ENCODE results near the gene KCNS3. TPM values are rescaled to one million over a fixed set of nuclear protein-coding genes. Genes with fewer than 3 reads are reported as not detected.

Gene KCNS3
- total and polyA plus RNA-seq, 9 donors: 4.0 to 11.1 (median 6.9) TPM

DNA sequence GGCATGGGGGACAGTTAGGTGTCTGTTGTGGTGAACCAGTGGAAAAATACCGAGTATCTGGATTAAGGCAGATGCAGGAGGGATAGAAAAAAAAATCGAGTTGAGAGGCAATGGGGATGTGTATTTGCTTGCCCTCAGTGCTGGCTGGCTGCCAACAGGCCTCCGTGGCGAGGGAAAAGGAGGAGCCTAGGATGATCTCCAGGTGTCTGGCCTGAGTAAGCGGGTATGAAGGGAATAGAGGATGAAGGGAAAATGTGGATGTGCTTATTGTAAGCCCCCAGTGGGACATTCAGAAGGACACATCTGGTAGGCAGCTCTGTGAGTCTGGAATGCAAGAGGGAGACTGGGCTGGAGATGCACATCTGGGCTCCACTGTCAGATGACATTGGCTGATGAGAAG lies 22.8 kb downstream of the KCNS3 start:
- Histone ChIP-seq H3K27me3 (ENCODE audit: control insufficient read depth, insufficient read depth, low read length) (no peaks in the 10 kb centered on the region), H3K9me3 (replicated peaks; ENCODE audit: control insufficient read depth, low read depth, low read length) (no peaks in the 10 kb centered on the region), H3K4me1 (ENCODE audit: control insufficient read depth, insufficient read depth, low read length) (peaks cover 4% of the 10 kb centered on the region), H3K4me3 (ENCODE audit: low read length) (no peak overlapping the region), H3K36me3 (ENCODE audit: control insufficient read depth, insufficient read depth, low read length) (no peaks in the 10 kb centered on the region), H3K27ac (ENCODE audit: low read length) (no peak overlapping the region)
- WGBS (ENCODE audit: insufficient coverage): 20% methylated on average over 5 of the region's 5 CpGs
- DNase-seq: peak; percentile 80

DNA sequence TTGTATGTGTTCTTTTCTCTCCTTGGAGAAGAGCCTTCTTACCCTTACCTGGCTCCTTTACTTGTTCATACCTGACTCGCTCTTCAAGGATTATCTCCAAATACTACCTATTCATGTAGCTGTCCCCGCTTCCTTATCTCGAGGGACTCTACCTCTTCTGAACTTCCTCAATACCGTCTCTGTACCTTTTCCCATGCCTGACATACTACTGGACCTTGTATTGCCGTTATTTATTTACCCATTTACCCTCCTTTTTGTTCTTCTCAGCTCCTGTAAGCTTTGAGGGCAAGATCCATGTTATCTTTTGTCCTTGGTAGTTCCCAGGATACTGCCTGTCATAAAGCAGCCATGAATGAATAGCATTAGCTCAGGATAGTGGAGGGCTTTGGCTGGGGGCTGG lies 32.5 kb downstream of the KCNS3 start:
- 93% methylated on average over 3 of the region's 5 CpGs for WGBS (ENCODE audit: insufficient coverage)
- no peak overlapping the region for H3K4me3 ChIP-seq (ENCODE audit: low read length)
- DNase-seq: no peak
- no peak overlapping the region for H3K27ac ChIP-seq (ENCODE audit: low read length)
- H3K4me1 ChIP-seq (ENCODE audit: control insufficient read depth, insufficient read depth, low read length): peaks cover 4% of the 10 kb centered on the region
- H3K36me3 ChIP-seq (ENCODE audit: control insufficient read depth, insufficient read depth, low read length): no peaks in the 10 kb centered on the region
- no peaks in the 10 kb centered on the region for H3K27me3 ChIP-seq (ENCODE audit: control insufficient read depth, insufficient read depth, low read length)
- H3K9me3 ChIP-seq (replicated peaks; ENCODE audit: control insufficient read depth, low read depth, low read length): no peaks in the 10 kb centered on the region

DNA sequence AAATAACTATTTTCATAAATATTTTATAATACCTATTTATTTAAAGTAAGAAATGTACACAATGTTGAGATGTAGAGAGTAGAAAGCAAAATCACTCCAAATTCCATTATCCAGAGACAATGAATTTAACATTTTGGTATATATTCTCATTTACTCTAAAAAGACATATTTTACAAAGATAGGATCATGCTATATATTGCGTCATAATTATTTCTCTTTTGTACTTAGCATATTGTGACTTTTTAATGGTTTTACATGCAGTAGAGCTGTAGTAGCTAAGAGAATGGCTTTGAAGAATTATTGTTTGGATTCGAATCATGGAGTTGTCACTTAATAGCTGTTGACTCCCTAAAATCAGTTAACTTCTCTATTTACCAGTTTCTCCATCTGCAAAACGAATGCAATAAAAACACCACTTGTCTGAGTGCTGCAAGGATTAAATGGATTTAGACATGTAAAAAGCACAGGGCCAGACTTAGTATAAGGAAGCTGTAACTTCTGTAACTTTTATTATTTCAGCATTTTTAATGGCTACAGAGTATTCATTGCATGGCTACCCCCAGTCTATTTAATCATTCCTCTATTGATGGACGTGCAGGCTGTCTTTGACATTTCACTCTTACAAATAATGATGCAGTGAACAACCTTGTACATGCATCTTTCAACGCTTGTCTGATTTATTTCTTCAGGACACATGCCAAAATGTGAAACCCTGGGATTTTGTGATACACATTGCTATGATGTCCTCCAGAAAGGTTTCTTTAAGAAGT lies 33.2 kb downstream of the KCNS3 start:
- no peaks in the 10 kb centered on the region for H3K27me3 ChIP-seq (ENCODE audit: control insufficient read depth, insufficient read depth, low read length)
- WGBS (ENCODE audit: insufficient coverage): no CpG with 5 or more reads among the region's 5 CpGs
- H3K9me3 ChIP-seq (replicated peaks; ENCODE audit: control insufficient read depth, low read depth, low read length): no peaks in the 10 kb centered on the region
- no peak for DNase-seq
- no peaks in the 10 kb centered on the region for H3K36me3 ChIP-seq (ENCODE audit: control insufficient read depth, insufficient read depth, low read length)
- H3K4me1 ChIP-seq (ENCODE audit: control insufficient read depth, insufficient read depth, low read length): peaks cover 9% of the 10 kb centered on the region
- H3K4me3 ChIP-seq (ENCODE audit: low read length): no peak overlapping the region
- H3K27ac ChIP-seq (ENCODE audit: low read length): no peak overlapping the region

DNA sequence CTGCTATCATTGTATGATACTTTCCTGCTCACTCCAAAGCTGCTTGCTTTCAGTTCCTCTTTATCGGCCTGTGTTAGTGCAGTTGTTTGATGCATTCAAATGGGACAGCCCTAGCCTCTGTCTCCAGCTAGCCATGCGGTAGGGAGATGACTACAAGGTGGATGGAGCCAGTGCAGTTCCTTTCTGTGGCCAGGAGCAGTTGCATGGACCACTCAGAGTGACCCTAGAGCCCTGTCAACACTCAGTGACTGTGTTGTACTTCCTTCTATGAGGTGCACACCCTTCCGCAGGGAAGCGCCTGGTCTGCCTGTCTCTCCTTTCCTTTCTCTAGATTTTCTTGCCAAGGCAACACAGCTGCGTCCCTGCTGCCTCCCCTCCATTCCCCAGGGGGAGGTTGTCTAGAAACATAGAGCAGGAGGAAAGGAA lies 33.8 kb downstream of the KCNS3 start:
- Histone ChIP-seq H3K4me3 (ENCODE audit: low read length) (no peak overlapping the region), H3K4me1 (ENCODE audit: control insufficient read depth, insufficient read depth, low read length) (peaks cover 9% of the 10 kb centered on the region), H3K27ac (ENCODE audit: low read length) (peak overlapping the region; percentile 24), H3K36me3 (ENCODE audit: control insufficient read depth, insufficient read depth, low read length) (no peaks in the 10 kb centered on the region), H3K9me3 (replicated peaks; ENCODE audit: control insufficient read depth, low read depth, low read length) (no peaks in the 10 kb centered on the region), H3K27me3 (ENCODE audit: control insufficient read depth, insufficient read depth, low read length) (no peaks in the 10 kb centered on the region)
- WGBS (ENCODE audit: insufficient coverage): 0% methylated on average over 1 of the region's 5 CpGs
- peak; percentile 64 for DNase-seq

DNA sequence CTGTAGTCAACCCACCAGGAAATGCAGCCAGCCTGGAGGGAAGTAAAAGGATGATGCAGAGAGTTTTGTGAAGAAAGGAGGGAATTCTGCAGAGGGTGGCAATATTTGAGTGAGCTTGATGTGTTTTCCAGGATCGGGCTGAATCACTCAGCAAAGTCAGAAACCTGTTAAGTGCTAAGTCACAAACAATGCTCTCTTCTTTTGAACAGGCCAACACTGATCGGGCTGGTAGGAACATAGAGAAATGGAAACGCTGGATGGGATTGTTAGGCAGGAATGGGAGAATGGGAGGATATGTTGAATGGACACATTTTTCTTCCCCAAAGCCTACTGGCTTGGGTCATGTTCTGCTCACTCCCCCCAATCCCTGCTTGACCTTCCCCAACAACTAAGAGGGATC lies 36.6 kb downstream of the KCNS3 start:
- H3K4me3 ChIP-seq (ENCODE audit: low read length): no peak overlapping the region
- no CpG with 5 or more reads among the region's 3 CpGs for WGBS (ENCODE audit: insufficient coverage)
- no peaks in the 10 kb centered on the region for H3K27me3 ChIP-seq (ENCODE audit: control insufficient read depth, insufficient read depth, low read length)
- no peak for DNase-seq
- H3K36me3 ChIP-seq (ENCODE audit: control insufficient read depth, insufficient read depth, low read length): no peaks in the 10 kb centered on the region
- no peak overlapping the region for H3K27ac ChIP-seq (ENCODE audit: low read length)
- peaks cover 12% of the 10 kb centered on the region for H3K4me1 ChIP-seq (ENCODE audit: control insufficient read depth, insufficient read depth, low read length)
- no peaks in the 10 kb centered on the region for H3K9me3 ChIP-seq (replicated peaks; ENCODE audit: control insufficient read depth, low read depth, low read length)

DNA sequence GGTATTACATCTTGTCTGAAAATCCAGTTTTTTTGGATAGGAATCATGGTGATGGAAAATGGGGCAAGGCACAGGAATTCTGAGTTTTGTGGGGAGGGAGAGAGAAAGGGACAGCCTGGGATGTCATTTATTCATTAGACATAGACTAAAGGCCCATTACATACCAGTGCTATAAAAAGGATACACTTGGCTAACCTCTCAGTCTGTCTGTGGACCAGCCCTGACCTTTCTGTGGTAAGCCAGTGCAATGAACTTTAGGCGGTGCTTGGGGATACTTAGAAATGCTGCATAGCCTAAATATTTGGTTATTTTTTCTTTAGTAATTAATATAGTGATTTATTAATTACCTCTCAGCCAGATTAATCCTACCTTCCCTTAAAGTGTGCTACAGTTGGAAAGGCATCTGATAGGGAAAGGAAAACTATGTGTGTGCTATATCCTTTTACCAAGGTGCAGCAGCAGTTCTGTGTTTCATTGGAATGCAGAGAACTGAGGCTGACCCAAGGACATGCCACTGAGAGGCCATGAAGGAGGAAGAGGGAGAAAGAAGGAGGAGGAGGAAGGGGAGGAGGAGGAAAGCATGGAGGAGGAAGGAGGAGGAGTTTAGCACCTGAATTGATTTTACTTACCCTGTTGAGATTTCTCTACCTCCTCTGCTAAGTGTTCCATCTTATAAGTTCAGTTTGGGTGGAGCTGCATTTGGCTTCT lies 37.5 kb downstream of the KCNS3 start:
- DNase-seq: no peak
- WGBS (ENCODE audit: insufficient coverage): no CpG with 5 or more reads among the region's 1 CpG
- peaks cover 12% of the 10 kb centered on the region for H3K4me1 ChIP-seq (ENCODE audit: control insufficient read depth, insufficient read depth, low read length)
- H3K27me3 ChIP-seq (ENCODE audit: control insufficient read depth, insufficient read depth, low read length): no peaks in the 10 kb centered on the region
- no peaks in the 10 kb centered on the region for H3K9me3 ChIP-seq (replicated peaks; ENCODE audit: control insufficient read depth, low read depth, low read length)
- no peaks in the 10 kb centered on the region for H3K36me3 ChIP-seq (ENCODE audit: control insufficient read depth, insufficient read depth, low read length)
- H3K27ac ChIP-seq (ENCODE audit: low read length): no peak overlapping the region
- H3K4me3 ChIP-seq (ENCODE audit: low read length): no peak overlapping the region

DNA sequence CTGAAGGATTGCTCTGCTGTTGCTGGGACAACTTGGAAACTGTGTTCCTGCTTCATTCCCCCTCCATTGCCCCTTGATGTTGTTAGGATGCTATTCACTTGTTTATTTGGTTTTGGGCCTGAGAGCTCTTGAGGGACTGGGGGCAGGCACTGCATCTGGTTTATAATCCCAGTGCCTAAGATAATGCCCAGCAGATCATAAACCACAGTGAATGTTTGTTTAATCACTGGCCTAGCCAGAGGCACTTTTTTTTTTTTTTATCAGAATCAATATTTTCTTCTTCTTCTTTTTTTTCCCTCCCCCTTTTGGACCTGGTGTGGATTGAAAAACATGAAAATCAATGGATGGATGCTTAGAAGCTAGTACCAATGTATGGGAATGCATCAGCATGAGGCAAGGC lies 38.1 kb downstream of the KCNS3 start:
- Histone ChIP-seq H3K9me3 (replicated peaks; ENCODE audit: control insufficient read depth, low read depth, low read length) (no peaks in the 10 kb centered on the region), H3K27ac (ENCODE audit: low read length) (no peak overlapping the region), H3K4me1 (ENCODE audit: control insufficient read depth, insufficient read depth, low read length) (peaks cover 12% of the 10 kb centered on the region), H3K36me3 (ENCODE audit: control insufficient read depth, insufficient read depth, low read length) (no peaks in the 10 kb centered on the region), H3K27me3 (ENCODE audit: control insufficient read depth, insufficient read depth, low read length) (no peaks in the 10 kb centered on the region), H3K4me3 (ENCODE audit: low read length) (no peak overlapping the region)
- no peak for DNase-seq

DNA sequence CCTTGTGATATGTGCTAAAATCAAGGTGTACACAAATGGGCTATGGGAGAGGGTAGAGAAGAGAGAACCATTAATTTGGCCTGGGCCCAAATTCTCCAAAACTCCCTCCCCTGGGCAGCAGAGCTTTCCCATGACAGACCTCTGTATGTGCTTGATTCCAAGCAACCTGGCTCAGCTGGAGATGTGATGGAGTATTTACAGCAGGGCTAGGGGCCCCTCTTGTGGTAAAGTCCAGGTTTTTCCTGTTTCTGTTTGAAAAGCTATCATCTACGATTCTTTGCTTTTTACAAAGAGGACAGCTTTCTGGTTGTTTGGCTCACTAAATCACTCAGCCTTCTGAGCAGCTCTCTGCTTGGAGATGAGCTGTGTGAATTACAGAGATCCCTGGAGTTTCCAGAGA lies 40.3 kb downstream of the KCNS3 start:
- DNase-seq: peak; percentile 51
- H3K9me3 ChIP-seq (replicated peaks; ENCODE audit: control insufficient read depth, low read depth, low read length): no peaks in the 10 kb centered on the region
- no peaks in the 10 kb centered on the region for H3K36me3 ChIP-seq (ENCODE audit: control insufficient read depth, insufficient read depth, low read length)
- peaks cover 8% of the 10 kb centered on the region for H3K4me1 ChIP-seq (ENCODE audit: control insufficient read depth, insufficient read depth, low read length)
- no CpG with 5 or more reads among the region's 1 CpG for WGBS (ENCODE audit: insufficient coverage)
- H3K27me3 ChIP-seq (ENCODE audit: control insufficient read depth, insufficient read depth, low read length): no peaks in the 10 kb centered on the region
- H3K4me3 ChIP-seq (ENCODE audit: low read length): no peak overlapping the region
- H3K27ac ChIP-seq (ENCODE audit: low read length): no peak overlapping the region

DNA sequence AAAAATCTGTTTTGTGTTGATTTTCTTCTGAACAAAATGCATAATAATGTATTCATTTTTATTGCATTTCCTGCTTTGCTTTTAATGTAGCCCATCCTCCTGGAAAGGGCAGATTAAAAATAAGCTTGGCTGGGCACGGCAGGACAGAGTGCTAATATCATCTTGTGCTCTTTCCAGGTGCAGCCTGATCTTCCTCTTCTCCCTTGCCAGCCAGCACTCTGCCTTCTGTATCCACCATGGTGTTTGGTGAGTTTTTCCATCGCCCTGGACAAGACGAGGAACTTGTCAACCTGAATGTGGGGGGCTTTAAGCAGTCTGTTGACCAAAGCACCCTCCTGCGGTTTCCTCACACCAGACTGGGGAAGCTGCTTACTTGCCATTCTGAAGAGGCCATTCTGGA lies 52.3 kb downstream of the KCNS3 start:
- Histone ChIP-seq H3K36me3 (ENCODE audit: control insufficient read depth, insufficient read depth, low read length) (peaks cover 14% of the 10 kb centered on the region), H3K4me3 (ENCODE audit: low read length) (no peak overlapping the region), H3K4me1 (ENCODE audit: control insufficient read depth, insufficient read depth, low read length) (peaks cover 3% of the 10 kb centered on the region), H3K27ac (ENCODE audit: low read length) (no peak overlapping the region), H3K9me3 (replicated peaks; ENCODE audit: control insufficient read depth, low read depth, low read length) (peaks cover 4% of the 10 kb centered on the region), H3K27me3 (ENCODE audit: control insufficient read depth, insufficient read depth, low read length) (no peaks in the 10 kb centered on the region)
- no peak for DNase-seq
- WGBS (ENCODE audit: insufficient coverage): 33% methylated on average over 1 of the region's 4 CpGs

DNA sequence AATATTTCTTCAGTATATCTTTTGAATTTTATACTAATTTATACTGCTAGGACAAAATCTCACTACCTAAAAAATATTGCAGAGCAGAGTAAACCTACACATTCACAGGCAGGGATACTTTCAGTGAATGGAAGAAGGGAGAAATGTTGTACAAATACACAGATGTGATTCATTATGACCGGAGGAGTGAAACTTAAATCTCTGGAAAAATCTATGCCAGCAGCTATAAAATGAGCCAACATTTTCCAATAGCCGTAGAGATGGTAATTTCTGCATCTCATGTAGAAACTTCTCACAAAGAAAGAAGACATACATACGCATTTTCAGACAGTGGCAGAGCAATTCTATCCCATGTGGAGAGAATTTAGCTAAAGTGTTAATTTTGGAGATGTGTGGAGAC lies 54.8 kb downstream of the KCNS3 start:
- Histone ChIP-seq H3K9me3 (replicated peaks; ENCODE audit: control insufficient read depth, low read depth, low read length) (peaks cover 2% of the 10 kb centered on the region), H3K36me3 (ENCODE audit: control insufficient read depth, insufficient read depth, low read length) (peaks cover 14% of the 10 kb centered on the region), H3K27ac (ENCODE audit: low read length) (no peak overlapping the region), H3K4me1 (ENCODE audit: control insufficient read depth, insufficient read depth, low read length) (peaks cover 3% of the 10 kb centered on the region), H3K27me3 (ENCODE audit: control insufficient read depth, insufficient read depth, low read length) (no peaks in the 10 kb centered on the region), H3K4me3 (ENCODE audit: low read length) (no peak overlapping the region)
- no CpG with 5 or more reads among the region's 3 CpGs for WGBS (ENCODE audit: insufficient coverage)
- peak; percentile 62 for DNase-seq
